IPS-15b (cell line): ENCODE results near the gene STRIP2.
"Not testable (repeated sequence)": the region's sequence is repeated elsewhere in the genome, so short reads cannot be mapped to it uniquely, and the experiment has no call there.

Experiments used
- H3K27me3 ChIP-seq: one replicate; pipeline ENCODE4 v1.6.1; 2013; ENCODE audit warnings: low read length; ENCODE audit not compliant: control insufficient read depth, insufficient read depth
- H3K36me3 ChIP-seq: one replicate; pipeline ENCODE4 v1.6.1; 2013; ENCODE audit warnings: low read length; ENCODE audit not compliant: control insufficient read depth, insufficient read depth
- H3K4me1 ChIP-seq: one replicate; pipeline ENCODE4 v1.6.1; 2013; ENCODE audit warnings: mild to moderate bottlenecking, low read length; ENCODE audit not compliant: control insufficient read depth, insufficient read depth
- H3K4me3 ChIP-seq: one replicate; pipeline ENCODE4 v1.5.1; 2013; ENCODE audit warnings: low read depth, low read length
- H3K9ac ChIP-seq: one replicate; pipeline ENCODE4 v1.6.1; 2013; ENCODE audit warnings: low read depth, mild to moderate bottlenecking, low read length
- H3K9me3 ChIP-seq: one replicate; pipeline ENCODE4 v1.6.1; 2013; ENCODE audit warnings: mild to moderate bottlenecking, low read length; ENCODE audit not compliant: control insufficient read depth, insufficient read depth

STRIP2 gene

GRCh38 chr7:129394101-129394500 lies 40.1 kb upstream of the STRIP2 start:
- Histone ChIP-seq H3K9ac (no peak overlapping the region), H3K36me3 (no peaks in the 10 kb centered on the region), H3K27me3 (no peaks in the 10 kb centered on the region)

GRCh38 chr7:129394982-129395914 lies 39.0 kb upstream of the STRIP2 start:
- no peaks in the 10 kb centered on the region for H3K4me1 ChIP-seq
- no peaks in the 10 kb centered on the region for H3K36me3 ChIP-seq
- no peaks in the 10 kb centered on the region for H3K9me3 ChIP-seq
- no peak overlapping the region for H3K4me3 ChIP-seq
- H3K27me3 ChIP-seq: no peaks in the 10 kb centered on the region
- no peak overlapping the region for H3K9ac ChIP-seq

More at GRCh38 chr7:129394101-129394500, 40.1 kb upstream of the STRIP2 start:
- H3K9me3 ChIP-seq: no peaks in the 10 kb centered on the region
- no peaks in the 10 kb centered on the region for H3K4me1 ChIP-seq
- H3K4me3 ChIP-seq: no peak overlapping the region

GRCh38 chr7:129401228-129401966 lies 32.8 kb upstream of the STRIP2 start:
- H3K9ac ChIP-seq: no peak overlapping the region
- no peaks in the 10 kb centered on the region for H3K27me3 ChIP-seq
- H3K4me3 ChIP-seq: no peak overlapping the region
- H3K36me3 ChIP-seq: peaks cover 4% of the 10 kb centered on the region
- no peaks in the 10 kb centered on the region for H3K9me3 ChIP-seq
- H3K4me1 ChIP-seq: peaks cover 6% of the 10 kb centered on the region

- Histone ChIP-seq H3K4me1 (peaks cover 6% of the 10 kb centered on the region), H3K9ac (no peak overlapping the region), H3K4me3 (no peak overlapping the region), H3K27me3 (no peaks in the 10 kb centered on the region), H3K9me3 (no peaks in the 10 kb centered on the region), H3K36me3 (peaks cover 4% of the 10 kb centered on the region)
Measured at GRCh38 chr7:129401967-129402860, 32.0 kb upstream of the STRIP2 start.

- peaks cover 4% of the 10 kb centered on the region for H3K36me3 ChIP-seq
- H3K4me1 ChIP-seq: peaks cover 6% of the 10 kb centered on the region
- H3K27me3 ChIP-seq: no peaks in the 10 kb centered on the region
- H3K9ac ChIP-seq: no peak overlapping the region
- no peak overlapping the region for H3K4me3 ChIP-seq
- H3K9me3 ChIP-seq: no peaks in the 10 kb centered on the region
Measured at GRCh38 chr7:129405527-129405926, 28.7 kb upstream of the STRIP2 start.

GRCh38 chr7:129410238-129410637 lies 24.0 kb upstream of the STRIP2 start:
- H3K36me3 ChIP-seq, H3K27me3 ChIP-seq, H3K9me3 ChIP-seq, H3K4me1 ChIP-seq, H3K9ac ChIP-seq, H3K4me3 ChIP-seq: not testable (repeated sequence)

- no peak overlapping the region for H3K4me3 ChIP-seq
- no peaks in the 10 kb centered on the region for H3K9me3 ChIP-seq
- no peaks in the 10 kb centered on the region for H3K36me3 ChIP-seq
- H3K4me1 ChIP-seq: no peaks in the 10 kb centered on the region
- H3K27me3 ChIP-seq: no peaks in the 10 kb centered on the region
- no peak overlapping the region for H3K9ac ChIP-seq
Measured at GRCh38 chr7:129412501-129412900, 21.7 kb upstream of the STRIP2 start.

- Histone ChIP-seq H3K27me3 (no peaks in the 10 kb centered on the region), H3K9ac (no peak overlapping the region), H3K36me3 (no peaks in the 10 kb centered on the region), H3K4me3 (no peak overlapping the region), H3K9me3 (no peaks in the 10 kb centered on the region), H3K4me1 (no peaks in the 10 kb centered on the region)
Measured at GRCh38 chr7:129417073-129417472, 17.2 kb upstream of the STRIP2 start.

- no peak overlapping the region for H3K9ac ChIP-seq
- no peaks in the 10 kb centered on the region for H3K27me3 ChIP-seq
- H3K4me1 ChIP-seq: no peaks in the 10 kb centered on the region
- no peak overlapping the region for H3K4me3 ChIP-seq
- H3K36me3 ChIP-seq: no peaks in the 10 kb centered on the region
- H3K9me3 ChIP-seq: no peaks in the 10 kb centered on the region
Measured at GRCh38 chr7:129421717-129422250, 12.4 kb upstream of the STRIP2 start.

GRCh38 chr7:129422727-129423126 lies 11.5 kb upstream of the STRIP2 start:
- Histone ChIP-seq H3K4me1 (no peaks in the 10 kb centered on the region), H3K27me3 (no peaks in the 10 kb centered on the region), H3K4me3 (no peak overlapping the region), H3K36me3 (no peaks in the 10 kb centered on the region), H3K9me3 (no peaks in the 10 kb centered on the region), H3K9ac (no peak overlapping the region)

- Histone ChIP-seq H3K27me3 (no peaks in the 10 kb centered on the region), H3K36me3 (no peaks in the 10 kb centered on the region), H3K4me1 (no peaks in the 10 kb centered on the region), H3K9me3 (no peaks in the 10 kb centered on the region), H3K9ac (no peak overlapping the region), H3K4me3 (no peak overlapping the region)
Measured at GRCh38 chr7:129423700-129424410, 10.4 kb upstream of the STRIP2 start.
